ENCODE results near the gene MAMSTR. TPM values are rescaled to one million over a fixed set of nuclear protein-coding genes. Genes with fewer than 3 reads are reported as not detected.

The MAMSTR gene
- total and polyA plus RNA-seq, 9 of the 15 experiments (the other 6 are each of a cell fraction or from before 2014, with no cell fraction given), result 0.08 to 1.00 (median 0.40) TPM; not detected in 1

- TF ChIP-seq ZNF347 (CRISPR knock-in tag; IDR thresholded peaks at IDR 0.05; ENCODE audit: low read depth), result no peak
- TF ChIP-seq PATZ1 (CRISPR knock-in tag; IDR thresholded peaks at IDR 0.05; ENCODE audit: borderline replicate concordance), result 0 out of 2 replicates have a peak, but pooled peaks have one; percentile 35
- TF ChIP-seq MBD2 (IDR thresholded peaks at IDR 0.05; ENCODE audit: borderline replicate concordance, low read depth), result no peak
- TF ChIP-seq SAFB (IDR thresholded peaks at IDR 0.05; ENCODE audit: borderline replicate concordance, low read depth, low read length), result no peak
- no peak for TF ChIP-seq ZKSCAN3 (CRISPR knock-in tag; IDR thresholded peaks at IDR 0.05)
- TF ChIP-seq NR1H2 (CRISPR knock-in tag; IDR thresholded peaks at IDR 0.05), result no peak
- TF ChIP-seq ZNF655 (CRISPR knock-in tag; IDR thresholded peaks at IDR 0.05), result no peak
- TF ChIP-seq BMI1 (IDR thresholded peaks at IDR 0.05; ENCODE audit: low read length), result no peak
- TF ChIP-seq CBX1 (IDR thresholded peaks at IDR 0.05; ENCODE audit: low read depth), result no peak
- TF ChIP-seq HNRNPUL1 (IDR thresholded peaks at IDR 0.05; ENCODE audit: low read length), result no peak
- TF ChIP-seq NCOA6 (IDR thresholded peaks at IDR 0.05), result no peak
- no peak for TF ChIP-seq ZNF717 (CRISPR knock-in tag; IDR thresholded peaks at IDR 0.05)
- TF ChIP-seq ETV1 (tag; conservative IDR thresholded peaks at IDR 0.05; ENCODE audit: low read depth), result no peak
- TF ChIP-seq RBBP5 (IDR thresholded peaks at IDR 0.05; ENCODE audit: borderline replicate concordance, insufficient read depth, low read length, poor library complexity, severe bottlenecking), result no peak
- TF ChIP-seq SUPT5H (IDR thresholded peaks at IDR 0.05), result 0 out of 2 replicates have a peak, but pooled peaks have one; percentile 26
- no peak for TF ChIP-seq ZNF785 (CRISPR knock-in tag; IDR thresholded peaks at IDR 0.05)
- TF ChIP-seq NFXL1 (CRISPR knock-in tag; IDR thresholded peaks at IDR 0.05), result no peak
- TF ChIP-seq ZNF3 (CRISPR knock-in tag; IDR thresholded peaks at IDR 0.05), result no peak
- no peak for TF ChIP-seq TRIM28 (IDR thresholded peaks at IDR 0.05)
- TF ChIP-seq POLR2G (IDR thresholded peaks at IDR 0.05; ENCODE audit: low read depth, low read length), result no peak
- TF ChIP-seq MAFG (tag; conservative IDR thresholded peaks at IDR 0.05), result no peak
- TF ChIP-seq MEF2A (IDR thresholded peaks at IDR 0.05; ENCODE audit: control insufficient read depth, low read depth, low read length), result peak; percentile 43; the same call in 1 of the 2 replicates
- TF ChIP-seq ZNF699 (CRISPR knock-in tag; IDR thresholded peaks at IDR 0.05; ENCODE audit: insufficient replicate concordance), result no peak
- TF ChIP-seq RHOXF2B (CRISPR knock-in tag; conservative IDR thresholded peaks at IDR 0.05), result no peak
- no peak for TF ChIP-seq ZNF696 (CRISPR knock-in tag; conservative IDR thresholded peaks at IDR 0.05)
- no peak for TF ChIP-seq ILF3 (IDR thresholded peaks at IDR 0.05; ENCODE audit: borderline replicate concordance)
- TF ChIP-seq ZNF507 (tag; conservative IDR thresholded peaks at IDR 0.05), result no peak
- peak; percentile 34; the same call in 1 of the 2 replicates for TF ChIP-seq HDGF (IDR thresholded peaks at IDR 0.05)
- no peak for TF ChIP-seq TAF1 (IDR thresholded peaks at IDR 0.05; ENCODE audit: control insufficient read depth, extremely low read depth, insufficient read depth, low read length, severe bottlenecking)
- no peak for TF ChIP-seq ARID1B (IDR thresholded peaks at IDR 0.05)
- no peak for TF ChIP-seq CGGBP1 (CRISPR knock-in tag; IDR thresholded peaks at IDR 0.05)
Measured at GRCh38 chr19:48720251-48720612, 707 bp upstream of the MAMSTR start (continued).

Measured in K562 (cell line).